ENCODE measurements around the gene MRPS2.

- TF ChIP-seq CTCF (IDR thresholded peaks at IDR 0.05): no peak
- peak in 2 of 3 donors; percentile 39 to 48 for TF ChIP-seq POLR2A (IDR thresholded peaks at IDR 0.05)
These were observed 20.2 kb upstream of the MRPS2 start for GRCh38 chr9:135480071-135480939.

All from body of pancreas (tissue), 4 donors.